BE2C (cell line): ENCODE results near the gene AGPAT3.

Source experiments
- DNase-seq: peaks from one replicate; pipeline ENCODE4 v3.0.0-alpha.2; 2020
- H3K27me3 ChIP-seq: fragments of 250-450 bp; sonication (Bioruptor Pico); 2 replicates; pipeline ENCODE4 v1.5.1; 2020; ENCODE audit warnings: mild to moderate bottlenecking
- H3K36me3 ChIP-seq: fragments of 250-450 bp; sonication (Bioruptor Pico); 2 replicates; pipeline ENCODE4 v1.5.1; 2020; ENCODE audit warnings: mild to moderate bottlenecking
- H3K4me1 ChIP-seq: fragments of 250-450 bp; sonication (Bioruptor Pico); 2 replicates; pipeline ENCODE4 v1.5.1; 2020
- H3K4me3 ChIP-seq: 2 replicates; pipeline ENCODE4 v1.5.1; 2011; ENCODE audit warnings: low read depth, low read length
- H3K9me3 ChIP-seq: fragments of 250-450 bp; sonication (Bioruptor Pico); 2 replicates; pipeline ENCODE4 v1.5.1; 2020
- TF ChIP-seq, protein P1 (sequence below): IDR thresholded peaks from 2 replicates; pipeline ENCODE4 v1.5.1; 2012; ENCODE audit warnings: mild to moderate bottlenecking, low read depth, low read length

The AGPAT3 gene

DNA sequence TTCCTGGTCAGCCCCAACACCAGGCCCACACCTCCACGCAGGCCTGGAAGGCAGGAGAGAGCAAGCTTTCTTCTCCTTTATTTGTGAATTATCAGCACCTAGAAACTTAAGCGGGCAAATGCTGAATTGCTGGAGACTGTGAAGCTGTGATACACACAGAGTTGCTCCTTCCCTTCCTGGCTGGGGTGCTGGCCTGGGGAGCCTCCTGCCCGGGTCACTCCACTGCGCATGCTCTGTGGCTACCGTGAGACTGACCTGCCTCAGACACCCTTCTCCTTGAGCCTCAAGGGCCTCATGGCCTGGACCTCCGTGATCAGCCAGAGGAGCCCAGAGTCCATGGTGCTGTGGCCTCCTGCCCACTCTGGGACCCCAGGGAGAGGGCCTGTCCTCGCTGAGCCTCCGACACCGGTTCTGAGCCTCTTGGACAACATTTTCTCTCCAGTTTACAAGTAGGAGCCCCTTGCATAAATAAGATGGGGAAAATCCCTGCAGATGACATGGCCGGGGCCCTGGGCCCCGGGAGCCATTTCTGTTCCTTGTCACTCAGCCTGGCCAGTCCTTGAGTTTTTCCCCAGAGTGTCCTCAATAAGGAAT lies 18.0 kb downstream of the AGPAT3 start:
- no peak overlapping the region for H3K4me3 ChIP-seq

GRCh38 chr21:43884012-43884860 lies 19.2 kb downstream of the AGPAT3 start:
- TF ChIP-seq, protein P1, sequence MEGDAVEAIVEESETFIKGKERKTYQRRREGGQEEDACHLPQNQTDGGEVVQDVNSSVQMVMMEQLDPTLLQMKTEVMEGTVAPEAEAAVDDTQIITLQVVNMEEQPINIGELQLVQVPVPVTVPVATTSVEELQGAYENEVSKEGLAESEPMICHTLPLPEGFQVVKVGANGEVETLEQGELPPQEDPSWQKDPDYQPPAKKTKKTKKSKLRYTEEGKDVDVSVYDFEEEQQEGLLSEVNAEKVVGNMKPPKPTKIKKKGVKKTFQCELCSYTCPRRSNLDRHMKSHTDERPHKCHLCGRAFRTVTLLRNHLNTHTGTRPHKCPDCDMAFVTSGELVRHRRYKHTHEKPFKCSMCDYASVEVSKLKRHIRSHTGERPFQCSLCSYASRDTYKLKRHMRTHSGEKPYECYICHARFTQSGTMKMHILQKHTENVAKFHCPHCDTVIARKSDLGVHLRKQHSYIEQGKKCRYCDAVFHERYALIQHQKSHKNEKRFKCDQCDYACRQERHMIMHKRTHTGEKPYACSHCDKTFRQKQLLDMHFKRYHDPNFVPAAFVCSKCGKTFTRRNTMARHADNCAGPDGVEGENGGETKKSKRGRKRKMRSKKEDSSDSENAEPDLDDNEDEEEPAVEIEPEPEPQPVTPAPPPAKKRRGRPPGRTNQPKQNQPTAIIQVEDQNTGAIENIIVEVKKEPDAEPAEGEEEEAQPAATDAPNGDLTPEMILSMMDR, result no peak
- no peaks in the 10 kb centered on the region for H3K36me3 ChIP-seq
- DNase-seq, result peak; percentile 34
- H3K4me1 ChIP-seq, result peaks cover 7% of the 10 kb centered on the region
- no peaks in the 10 kb centered on the region for H3K27me3 ChIP-seq
- no peak overlapping the region for H3K4me3 ChIP-seq
- no peaks in the 10 kb centered on the region for H3K9me3 ChIP-seq

More for the DNA sequence above, 18.0 kb downstream of the AGPAT3 start:
- no peak for DNase-seq
- no peaks in the 10 kb centered on the region for H3K36me3 ChIP-seq
- peaks cover 7% of the 10 kb centered on the region for H3K4me1 ChIP-seq
- TF ChIP-seq, protein P1, result no peak
- no peaks in the 10 kb centered on the region for H3K27me3 ChIP-seq
- H3K9me3 ChIP-seq, result no peaks in the 10 kb centered on the region

DNA sequence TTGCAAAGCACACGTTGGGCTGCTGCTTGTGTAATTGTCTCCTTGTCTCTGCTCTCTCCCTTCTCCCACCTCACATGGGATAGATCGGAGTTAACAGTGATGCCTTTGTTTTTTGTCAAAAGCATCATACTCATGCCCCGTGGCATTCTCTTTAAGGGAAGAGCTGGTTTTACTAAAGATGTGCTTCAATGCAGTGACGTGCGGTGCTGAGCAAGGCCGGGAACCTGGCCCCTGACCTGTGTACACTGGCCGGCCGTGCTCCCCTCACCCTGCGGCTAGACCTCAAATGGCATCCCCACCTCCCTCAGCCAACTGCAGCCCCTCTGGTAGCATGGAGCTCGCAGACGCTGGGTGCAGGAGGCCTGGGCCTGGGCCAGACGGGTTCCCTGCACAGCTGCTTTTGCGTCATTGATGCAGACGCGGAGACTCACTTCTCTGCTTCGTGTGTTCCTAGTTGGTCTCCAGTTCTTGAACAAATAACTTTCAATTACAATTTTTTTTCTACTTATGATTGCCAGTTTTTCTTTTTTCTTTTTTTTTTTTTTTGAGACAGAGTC lies 19.9 kb downstream of the AGPAT3 start:
- TF ChIP-seq, protein P1, result no peak

DNA sequence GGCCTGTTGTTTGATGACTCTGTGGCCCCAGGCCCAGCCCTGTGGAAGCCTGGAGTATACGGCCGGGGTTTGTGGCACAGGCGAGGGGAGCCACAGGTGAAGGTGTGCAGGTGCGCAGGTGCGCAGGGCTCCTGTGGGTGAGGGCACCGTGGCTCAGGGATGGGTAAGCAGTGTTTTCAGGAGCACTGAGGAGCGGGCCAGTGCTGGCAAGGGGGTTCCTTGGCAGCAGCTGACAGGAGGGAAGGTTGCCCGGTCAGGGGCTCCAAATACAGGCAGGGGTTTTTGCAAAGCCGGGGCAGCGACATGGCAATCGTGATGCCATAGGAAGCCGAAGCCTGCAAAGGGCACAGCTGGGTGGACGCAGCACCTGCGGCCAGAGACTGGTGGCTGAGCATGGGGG lies 20.7 kb downstream of the AGPAT3 start:
- Histone ChIP-seq H3K27me3 (no peaks in the 10 kb centered on the region), H3K36me3 (no peaks in the 10 kb centered on the region), H3K4me1 (peaks cover 7% of the 10 kb centered on the region), H3K4me3 (no peak overlapping the region), H3K9me3 (no peaks in the 10 kb centered on the region)
- DNase-seq, result no peak
- TF ChIP-seq, protein P1, result no peak

More for the DNA sequence above, 19.9 kb downstream of the AGPAT3 start:
- no peaks in the 10 kb centered on the region for H3K36me3 ChIP-seq
- H3K4me3 ChIP-seq, result no peak overlapping the region
- no peaks in the 10 kb centered on the region for H3K27me3 ChIP-seq
- H3K9me3 ChIP-seq, result no peaks in the 10 kb centered on the region
- H3K4me1 ChIP-seq, result peaks cover 7% of the 10 kb centered on the region
- DNase-seq, result no peak

GRCh38 chr21:43886565-43886964 lies 21.5 kb downstream of the AGPAT3 start:
- TF ChIP-seq, protein P1, result no peak
- Histone ChIP-seq H3K27me3 (no peaks in the 10 kb centered on the region), H3K36me3 (no peaks in the 10 kb centered on the region), H3K9me3 (no peaks in the 10 kb centered on the region), H3K4me3 (no peak overlapping the region), H3K4me1 (peaks cover 7% of the 10 kb centered on the region)
- DNase-seq, result no peak
